ENCODE results near the gene SLBP.
A peak's percentile ranks its signal among the peaks of the same experiment; 100 is the strongest.

- TF ChIP-seq EZH2 (IDR thresholded peaks at IDR 0.05; ENCODE audit: borderline replicate concordance, low read depth, low read length, severe bottlenecking) (no peak), CTCF (IDR thresholded peaks at IDR 0.05; ENCODE audit: extremely low read depth in 1 of 2, insufficient read depth in 1 of 2, low read depth in 1 of 2, low read length in 2 of 2) (peak; percentile 82 to 98), FOS (IDR thresholded peaks at IDR 0.05; ENCODE audit: borderline replicate concordance, insufficient read depth, low read length) (no peak), POLR2A (IDR thresholded peaks at IDR 0.05; ENCODE audit: low read depth, low read length) (no peak), GATA2 (IDR thresholded peaks at IDR 0.05; ENCODE audit: insufficient read depth, insufficient read length, low read depth, low read length) (no peak), POLR2AphosphoS5 (IDR thresholded peaks at IDR 0.05; ENCODE audit: insufficient read depth, low read depth, low read length) (no peak)
- TF ChIP-seq, protein P1, sequence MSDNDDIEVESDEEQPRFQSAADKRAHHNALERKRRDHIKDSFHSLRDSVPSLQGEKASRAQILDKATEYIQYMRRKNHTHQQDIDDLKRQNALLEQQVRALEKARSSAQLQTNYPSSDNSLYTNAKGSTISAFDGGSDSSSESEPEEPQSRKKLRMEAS (IDR thresholded peaks at IDR 0.05; ENCODE audit: insufficient read depth, insufficient read length), result no peak
Observed at GRCh38 chr4:1748465-1748995, 36.4 kb upstream of the SLBP start.

Data from endothelial cell of umbilical vein (primary cell).